ENCODE data around the gene APBA2.
"Not testable (repeated sequence)": the region's sequence is repeated elsewhere in the genome, so short reads cannot be mapped to it uniquely, and the experiment has no call there.

APBA2 gene

DNA sequence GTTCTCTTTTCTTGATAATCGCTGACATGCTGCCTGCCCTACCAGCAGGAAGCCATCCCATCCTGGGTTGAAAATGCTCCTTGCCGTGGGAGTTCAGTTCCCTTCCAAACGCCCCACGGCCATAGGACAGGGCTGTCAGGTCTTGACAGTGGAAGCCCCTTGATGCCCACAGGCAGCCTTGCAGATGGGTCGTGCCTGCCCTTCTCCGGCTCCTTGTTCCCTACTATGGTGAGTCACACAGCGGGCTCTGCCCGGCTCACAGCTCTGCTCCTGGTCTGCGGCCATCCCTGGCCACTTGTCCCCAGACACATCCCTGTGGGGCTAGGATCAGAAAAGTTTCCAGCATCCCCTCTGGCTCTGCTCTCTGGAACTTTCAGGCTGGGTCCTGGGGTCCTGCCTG lies 6.2 kb upstream of the APBA2 start:
- DNase-seq = no peak

- no peak for DNase-seq
Observed at GRCh38 chr15:28880680-28881079, 5.1 kb upstream of the APBA2 start.

DNA sequence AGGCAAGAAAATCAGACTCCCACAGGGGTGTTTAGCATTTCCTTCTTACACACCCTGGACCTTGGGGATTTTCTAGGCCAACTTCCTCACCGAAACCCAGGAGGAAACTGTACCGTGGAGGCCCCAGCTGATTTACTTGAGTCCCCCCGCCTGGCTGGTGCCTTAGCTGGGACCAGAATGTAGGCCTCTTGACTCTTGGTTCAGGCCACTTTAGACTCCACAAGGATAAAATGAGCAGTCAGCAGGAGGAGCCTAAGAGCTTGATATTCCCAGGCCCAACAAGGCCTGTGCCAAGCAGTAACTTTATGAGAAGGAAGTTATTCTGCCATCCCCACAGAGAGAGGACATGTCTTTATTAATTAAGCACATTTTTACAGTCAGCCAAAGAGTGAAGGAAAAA lies 4.6 kb upstream of the APBA2 start:
- DNase-seq = no peak

GRCh38 chr15:28881600-28881999 lies 4.2 kb upstream of the APBA2 start:
- DNase-seq = no peak

DNA sequence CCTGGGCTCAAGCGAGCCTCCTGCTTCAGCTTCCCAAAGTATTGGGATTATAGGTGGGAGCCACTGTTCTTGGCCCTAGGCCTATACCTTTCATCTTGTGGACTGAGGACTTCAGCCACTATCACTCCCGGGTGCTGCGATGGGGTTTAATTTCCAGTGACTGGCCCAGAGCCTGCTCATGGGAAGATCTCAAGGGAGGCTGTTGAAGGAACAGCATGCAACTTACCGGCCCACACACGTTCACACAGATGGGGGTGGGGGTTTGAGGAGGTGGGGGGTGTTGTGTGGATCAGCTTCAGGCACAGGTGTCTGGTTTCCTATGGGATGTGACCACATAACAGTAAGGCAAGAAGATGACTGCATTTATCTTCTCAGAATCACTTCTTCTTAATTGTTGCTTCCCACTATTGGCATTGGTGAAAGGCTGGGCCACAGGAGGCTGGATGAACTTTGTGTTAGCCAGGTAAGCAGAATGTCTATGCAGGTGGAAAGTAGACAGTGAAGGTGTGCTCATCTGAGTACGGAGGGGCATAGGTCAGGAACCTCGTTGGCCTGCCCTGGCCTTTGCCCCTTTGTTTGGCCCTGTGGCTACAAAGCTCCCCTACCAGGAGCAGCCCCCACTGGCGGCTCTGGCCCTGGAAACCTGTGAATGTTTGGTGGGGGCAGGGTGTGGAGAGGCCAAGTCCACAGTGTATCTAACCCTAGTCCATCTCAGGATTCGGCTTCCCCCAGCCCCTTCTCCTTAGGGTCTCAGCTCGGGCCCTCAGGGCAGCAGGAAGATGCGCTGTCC lies 1.4 kb upstream of the APBA2 start:
- DNase-seq = no peak

DNA sequence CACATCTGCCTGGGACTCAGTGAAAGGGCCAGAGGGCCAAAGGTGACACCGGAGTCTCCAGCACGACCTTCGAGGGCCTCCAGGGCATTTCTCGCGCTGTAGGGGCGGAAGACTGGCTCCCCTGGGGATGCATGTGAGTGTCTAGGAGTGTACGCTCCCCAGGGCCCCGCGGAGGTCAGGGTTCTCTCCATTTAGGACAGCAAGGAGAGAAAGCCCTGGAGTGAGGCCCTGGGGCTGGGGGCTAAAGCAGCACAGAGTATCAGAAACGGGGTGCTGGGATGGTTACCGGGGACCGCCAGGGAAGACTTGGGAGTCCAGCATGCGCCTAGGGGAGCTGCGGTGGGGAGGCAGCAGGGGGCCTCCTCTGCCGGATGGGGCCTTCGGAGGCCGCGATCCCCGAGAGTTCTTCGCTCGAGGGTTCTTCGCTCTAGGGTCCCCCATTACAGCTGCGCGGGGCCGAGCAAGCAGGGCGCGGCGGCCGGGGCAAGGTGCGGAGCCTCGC lies 595 bp upstream of the APBA2 start:
- no peak for DNase-seq

GRCh38 chr15:28886431-28887338 lies 911 bp downstream of the APBA2 start:
- DNase-seq = no peak

GRCh38 chr15:28887339-28888174 lies 1.8 kb downstream of the APBA2 start:
- DNase-seq = no peak

DNA sequence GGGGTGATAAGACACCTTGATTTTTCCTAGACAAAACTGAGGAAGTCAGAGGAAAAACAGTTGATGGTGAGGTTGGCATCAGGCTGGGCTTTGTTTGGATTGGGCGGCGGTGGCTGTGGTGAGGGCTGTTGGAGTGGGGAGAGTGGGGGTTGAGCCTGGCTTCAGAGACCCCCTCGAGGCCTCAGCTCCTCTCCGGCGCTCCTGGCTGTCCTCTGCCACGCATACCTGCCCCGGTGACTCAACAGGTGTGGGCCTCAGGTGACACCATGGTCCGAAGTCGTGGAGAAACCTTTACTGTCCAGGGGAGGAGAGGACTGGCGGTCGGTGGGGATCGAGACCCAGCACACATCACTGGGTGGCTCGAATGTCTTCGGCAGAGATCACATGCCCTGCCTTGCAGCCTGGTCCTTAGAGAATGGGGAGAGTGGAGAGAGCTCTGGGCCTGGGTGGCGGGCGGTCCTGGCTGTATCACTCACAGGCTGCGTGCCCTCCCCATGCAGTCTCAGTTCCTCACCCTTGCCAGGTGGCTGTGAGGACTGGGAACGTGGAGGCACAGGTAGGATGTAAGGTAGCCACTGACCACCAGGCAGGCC lies 2.6 kb downstream of the APBA2 start:
- no peak for DNase-seq

DNA sequence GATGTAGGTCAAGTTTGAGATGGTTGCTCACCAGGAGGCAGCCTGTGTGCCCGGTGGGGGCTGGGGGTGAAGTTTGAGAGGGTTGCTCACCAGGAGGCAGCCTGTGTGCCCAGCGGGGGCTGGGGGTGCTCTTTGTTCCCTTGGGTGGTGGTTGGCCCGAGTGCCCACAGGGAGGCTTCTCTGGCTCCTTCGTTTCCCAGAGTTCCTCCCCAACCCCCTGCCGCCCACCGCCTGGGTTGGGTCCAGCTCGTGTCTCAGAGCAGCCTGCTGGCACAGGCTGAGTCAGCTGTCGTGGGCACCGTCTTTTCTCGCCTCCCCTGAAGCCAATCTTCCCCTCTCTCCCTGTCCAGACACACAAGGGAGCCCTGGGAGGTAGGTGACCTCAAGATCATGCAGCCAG lies 3.1 kb downstream of the APBA2 start:
- no peak for DNase-seq

DNA sequence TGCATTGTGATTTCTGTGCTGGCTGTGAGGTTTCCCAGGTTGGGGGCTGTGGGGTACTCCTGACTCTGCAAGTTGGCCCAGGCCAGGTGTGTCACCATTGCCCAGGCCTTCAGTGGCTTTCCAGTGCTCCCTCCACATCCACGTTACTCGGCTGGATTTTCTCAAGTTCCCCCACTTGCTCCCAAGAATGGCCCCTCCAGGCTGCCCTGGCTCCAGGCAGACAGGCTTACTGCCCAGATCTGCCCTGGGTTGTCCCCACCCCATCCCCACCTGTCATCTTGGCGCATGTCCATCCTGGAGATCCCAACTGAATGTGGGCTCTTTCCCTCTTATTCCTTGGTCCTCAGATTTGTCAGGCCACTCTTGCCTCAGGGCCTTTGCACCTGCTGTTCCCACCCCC lies 3.6 kb downstream of the APBA2 start:
- no peak for DNase-seq

DNA sequence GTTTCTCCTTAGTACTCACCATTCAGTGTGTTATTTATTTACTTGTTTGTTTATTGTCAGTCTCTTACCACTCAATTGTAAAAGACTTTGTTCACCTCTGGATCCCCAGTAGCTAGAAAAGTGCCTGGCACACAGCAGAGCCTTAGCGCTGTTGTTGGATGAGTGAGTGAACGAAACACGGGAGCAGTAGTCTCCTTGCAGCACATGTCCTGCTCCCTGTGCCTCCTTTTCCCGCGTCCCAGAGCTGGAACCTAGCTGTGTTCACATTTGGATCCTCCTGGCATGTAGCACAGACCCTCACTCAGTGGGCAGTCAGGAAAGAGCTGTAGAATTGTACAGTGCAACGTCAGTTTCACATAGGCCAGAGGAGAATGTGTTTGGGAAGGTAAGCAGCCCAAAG lies 4.1 kb downstream of the APBA2 start:
- not testable (repeated sequence) for DNase-seq

GRCh38 chr15:28890291-28890690 lies 4.5 kb downstream of the APBA2 start:
- not testable (repeated sequence) for DNase-seq

GRCh38 chr15:28890711-28891495 lies 5.1 kb downstream of the APBA2 start:
- peak; percentile 40 for DNase-seq

GRCh38 chr15:28891588-28891987 lies 5.8 kb downstream of the APBA2 start:
- no peak for DNase-seq

DNA sequence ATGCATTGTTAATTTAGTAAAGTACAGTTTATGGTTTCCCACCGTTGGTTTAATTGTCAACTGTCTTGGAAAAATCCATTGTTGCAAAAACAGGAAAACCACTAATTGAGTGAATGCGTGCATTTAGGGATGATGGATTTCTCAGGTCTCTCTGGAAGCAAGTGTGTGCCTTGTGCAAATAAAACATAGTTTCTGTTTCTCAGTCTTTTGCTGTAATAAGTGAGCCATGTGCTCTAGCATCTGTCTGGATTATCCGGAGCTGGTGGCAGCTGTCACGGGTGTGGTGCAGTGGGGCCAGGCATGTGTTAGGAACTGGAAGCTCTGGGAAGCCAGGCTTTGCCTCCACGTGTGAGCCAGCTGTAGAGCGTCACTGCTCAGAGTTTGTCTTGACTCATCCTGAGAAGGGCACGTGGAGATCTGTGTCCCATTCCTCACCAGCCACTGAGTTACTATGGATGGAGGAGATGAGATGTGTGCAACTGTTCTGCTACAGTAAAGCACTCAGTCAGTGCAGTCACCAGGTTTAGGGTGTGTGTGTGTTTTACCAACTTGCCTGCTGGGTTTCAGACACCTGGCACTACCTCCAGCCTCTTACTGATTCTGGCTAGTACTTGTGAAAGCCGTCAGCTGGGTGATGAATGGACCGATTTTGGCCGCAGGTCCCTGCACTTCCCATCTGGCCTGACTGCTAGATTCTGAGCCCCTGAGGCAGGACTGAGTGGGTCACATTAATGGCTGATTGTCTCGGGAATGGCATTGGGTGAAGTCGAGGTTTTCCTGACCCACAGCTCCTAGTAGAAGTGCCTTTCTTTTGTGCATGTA lies 7.2 kb downstream of the APBA2 start:
- no peak for DNase-seq

- DNase-seq = no peak
Observed at GRCh38 chr15:28894631-28895030, 8.9 kb downstream of the APBA2 start.

DNA sequence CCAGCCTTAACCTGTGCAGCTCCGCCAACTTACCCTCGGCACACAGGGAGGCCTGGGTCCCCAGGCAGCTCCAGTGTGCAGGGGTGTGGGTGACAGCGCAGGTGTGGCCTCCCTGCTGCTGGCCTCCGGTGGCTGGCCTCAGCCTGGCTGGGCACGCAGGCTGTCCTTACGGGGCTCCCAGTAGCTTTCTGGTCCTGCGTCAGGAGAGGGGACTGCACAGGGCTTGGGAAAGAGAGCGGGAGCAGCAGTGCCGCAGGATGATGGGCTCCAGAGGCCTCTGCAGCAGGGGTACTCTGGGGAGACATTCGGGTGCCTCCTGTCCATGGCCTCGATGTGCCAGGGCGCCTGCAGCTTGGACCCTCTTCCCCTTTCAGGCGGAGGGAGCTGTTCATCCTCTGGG lies 9.4 kb downstream of the APBA2 start:
- DNase-seq = no peak

DNA sequence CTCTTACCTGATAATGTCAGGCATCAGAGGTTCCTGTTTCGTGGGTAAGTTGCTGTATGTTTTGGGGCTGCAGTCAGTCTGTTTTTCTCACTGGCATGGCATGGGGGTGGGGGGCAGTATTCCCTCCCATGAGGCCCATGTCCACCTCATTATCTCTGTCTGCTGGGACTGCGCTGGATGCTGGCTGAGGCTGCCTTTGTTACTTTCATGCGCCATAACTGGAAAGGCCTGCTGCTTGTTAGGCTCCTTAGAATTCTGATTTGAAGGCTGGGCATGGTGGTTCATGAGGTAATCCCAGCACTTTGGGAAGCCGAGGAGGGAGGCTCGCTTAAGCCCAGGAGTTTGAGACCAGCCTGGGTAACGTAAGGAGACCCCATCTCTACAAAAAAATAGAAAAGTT lies 9.8 kb downstream of the APBA2 start:
- DNase-seq = no peak

GRCh38 chr15:28896951-28897350 lies 11.2 kb downstream of the APBA2 start:
- no peak for DNase-seq

Measured in CD4-positive, alpha-beta T cell treated with Interleukin-21 for 1 hour (primary cell).